Measurements from ENCODE around the gene GAREM1. TPM values are rescaled to one million over a fixed set of nuclear protein-coding genes. Genes with fewer than 3 reads are reported as not detected.
"Not testable (repeated sequence)": the region's sequence is repeated elsewhere in the genome, so short reads cannot be mapped to it uniquely, and the experiment has no call there.

Gene GAREM1
- total RNA-seq, 5 donors from 2014 or later (not counting 1 experiment from before 2014, with no cell fraction given), result 0.26 to 0.41 (median 0.33) TPM

GRCh38 chr18:32483002-32483401, 12.3 kb upstream of the GAREM1 start:
- Mint-ChIP-seq H3K4me1 (no peaks in the 10 kb centered on the region), H3K9me3 (no peaks in the 10 kb centered on the region), H3K4me3 (no peak overlapping the region), H3K27ac (no peak overlapping the region), H3K36me3 (no peaks in the 10 kb centered on the region), H3K27me3 (peaks cover 25 to 39% of the 10 kb centered on the region in 2 donors)
- Histone ChIP-seq H3K36me3 (ENCODE audit: control insufficient read depth in 2 of 2, extremely low read depth in 1 of 2, insufficient read depth in 1 of 2, low read length in 1 of 2) (no peaks in the 10 kb centered on the region), H3K27me3 (replicated peaks in 1 of 2; ENCODE audit: control insufficient read depth in 2 of 2, extremely low read depth in 1 of 2, insufficient read depth in 2 of 2, low read length in 1 of 2) (peaks cover 0 to 5% of the 10 kb centered on the region in 2 experiments), H3K4me3 (ENCODE audit: control insufficient read depth in 1 of 2, extremely low read depth in 1 of 2, low read length in 1 of 2) (no peak overlapping the region), H3K9me3 (no peaks in the 10 kb centered on the region), H3K4me1 (ENCODE audit: control insufficient read depth in 1 of 2, extremely low read depth in 1 of 2, insufficient read depth in 2 of 2, low read length in 2 of 2) (no peaks in the 10 kb centered on the region), H3K27ac (ENCODE audit: low read length) (no peak overlapping the region)
- no peak for ATAC-seq (replicated peaks in 1 of 4)
- POLR2A ChIA-PET, result no interaction called here
- no CpG with 5 or more reads among the region's 3 CpGs for WGBS (ENCODE audit: insufficient coverage)
- CTCF ChIA-PET, result no interaction called here
- DNase-seq, result no peak

GRCh38 chr18:32482117-32482516, 11.4 kb upstream of the GAREM1 start:
- Histone ChIP-seq H3K36me3 (ENCODE audit: control insufficient read depth in 2 of 2, extremely low read depth in 1 of 2, insufficient read depth in 1 of 2, low read length in 1 of 2) (no peaks in the 10 kb centered on the region), H3K27me3 (replicated peaks in 1 of 2; ENCODE audit: control insufficient read depth in 2 of 2, extremely low read depth in 1 of 2, insufficient read depth in 2 of 2, low read length in 1 of 2) (peaks cover 0 to 5% of the 10 kb centered on the region in 2 experiments), H3K27ac (ENCODE audit: low read length) (no peak overlapping the region), H3K4me1 (ENCODE audit: control insufficient read depth in 1 of 2, extremely low read depth in 1 of 2, insufficient read depth in 2 of 2, low read length in 2 of 2) (no peaks in the 10 kb centered on the region), H3K4me3 (ENCODE audit: control insufficient read depth in 1 of 2, extremely low read depth in 1 of 2, low read length in 1 of 2) (no peak overlapping the region), H3K9me3 (no peaks in the 10 kb centered on the region)
- CTCF ChIA-PET, result interaction anchor here in 1 of 2 donors (0.7 kb wide), 1 partner anchor 20 kb away, joined by 3 read pairs; no protein-coding TSS in a partner anchor
- Mint-ChIP-seq H3K4me1 (no peaks in the 10 kb centered on the region), H3K27ac (no peak overlapping the region), H3K4me3 (no peak overlapping the region), H3K36me3 (no peaks in the 10 kb centered on the region), H3K9me3 (no peaks in the 10 kb centered on the region), H3K27me3 (peaks cover 17 to 39% of the 10 kb centered on the region in 2 donors)
- no CpG with 5 or more reads among the region's 2 CpGs for WGBS (ENCODE audit: insufficient coverage)
- no peak for ATAC-seq (replicated peaks in 1 of 4)
- no peak for DNase-seq
- POLR2A ChIA-PET, result no interaction called here

- POLR2A ChIA-PET, result no interaction called here
- Histone ChIP-seq H3K9me3 (no peaks in the 10 kb centered on the region), H3K4me1 (ENCODE audit: control insufficient read depth in 1 of 2, extremely low read depth in 1 of 2, insufficient read depth in 2 of 2, low read length in 2 of 2) (no peaks in the 10 kb centered on the region), H3K27ac (ENCODE audit: low read length) (no peak overlapping the region), H3K27me3 (replicated peaks in 1 of 2; ENCODE audit: control insufficient read depth in 2 of 2, extremely low read depth in 1 of 2, insufficient read depth in 2 of 2, low read length in 1 of 2) (peaks cover 2 to 3% of the 10 kb centered on the region in 2 experiments), H3K36me3 (ENCODE audit: control insufficient read depth in 2 of 2, extremely low read depth in 1 of 2, insufficient read depth in 1 of 2, low read length in 1 of 2) (no peaks in the 10 kb centered on the region), H3K4me3 (ENCODE audit: control insufficient read depth in 1 of 2, extremely low read depth in 1 of 2, low read length in 1 of 2) (no peak overlapping the region)
- no peaks in the 10 kb centered on the region for H3K9me3 Mint-ChIP-seq
- DNase-seq, result no peak
- peaks cover 14 to 25% of the 10 kb centered on the region in 2 donors for H3K27me3 Mint-ChIP-seq
- H3K4me1 Mint-ChIP-seq, result no peaks in the 10 kb centered on the region
- no peaks in the 10 kb centered on the region for H3K36me3 Mint-ChIP-seq
- WGBS (ENCODE audit: insufficient coverage), result no CpG with 5 or more reads among the region's 1 CpG
- CTCF ChIA-PET, result interaction anchor here in 1 of 2 donors (1.0 kb wide), 1 partner anchor 90 kb away, joined by 3 read pairs; no protein-coding TSS in a partner anchor
- ATAC-seq (replicated peaks in 1 of 4), result no peak
- no peak overlapping the region for H3K27ac Mint-ChIP-seq
- H3K4me3 Mint-ChIP-seq, result no peak overlapping the region
Measured at GRCh38 chr18:32480581-32480980, 9.9 kb upstream of the GAREM1 start.

GRCh38 chr18:32478807-32479206, 8.1 kb upstream of the GAREM1 start:
- CTCF ChIA-PET, result no interaction called here
- peaks cover 2 to 8% of the 10 kb centered on the region in 2 experiments for H3K27me3 ChIP-seq (replicated peaks in 1 of 2; ENCODE audit: control insufficient read depth in 2 of 2, extremely low read depth in 1 of 2, insufficient read depth in 2 of 2, low read length in 1 of 2)
- H3K36me3 ChIP-seq (ENCODE audit: control insufficient read depth in 2 of 2, extremely low read depth in 1 of 2, insufficient read depth in 1 of 2, low read length in 1 of 2), result no peaks in the 10 kb centered on the region
- ATAC-seq (replicated peaks in 1 of 4), result no peak
- H3K4me3 Mint-ChIP-seq, result no peak overlapping the region
- H3K27ac Mint-ChIP-seq, result no peak overlapping the region
- no peak overlapping the region for H3K4me3 ChIP-seq (ENCODE audit: control insufficient read depth in 1 of 2, extremely low read depth in 1 of 2, low read length in 1 of 2)
- H3K27me3 Mint-ChIP-seq, result peaks cover 8 to 18% of the 10 kb centered on the region in 2 donors
- no peak overlapping the region for H3K27ac ChIP-seq (ENCODE audit: low read length)
- no peaks in the 10 kb centered on the region for H3K4me1 Mint-ChIP-seq
- H3K9me3 ChIP-seq, result no peaks in the 10 kb centered on the region
- H3K9me3 Mint-ChIP-seq, result no peaks in the 10 kb centered on the region
- no peaks in the 10 kb centered on the region for H3K36me3 Mint-ChIP-seq
- H3K4me1 ChIP-seq (ENCODE audit: control insufficient read depth in 1 of 2, extremely low read depth in 1 of 2, insufficient read depth in 2 of 2, low read length in 2 of 2), result no peaks in the 10 kb centered on the region
- WGBS (ENCODE audit: insufficient coverage), result no CpG with 5 or more reads among the region's 1 CpG
- DNase-seq, result no peak
- POLR2A ChIA-PET, result no interaction called here

GRCh38 chr18:32478317-32478716, 7.6 kb upstream of the GAREM1 start:
- CTCF ChIA-PET, result no interaction called here

GRCh38 chr18:32476106-32476505, 5.4 kb upstream of the GAREM1 start:
- Mint-ChIP-seq H3K27me3 (peaks cover 8 to 11% of the 10 kb centered on the region in 2 donors), H3K36me3 (no peaks in the 10 kb centered on the region), H3K9me3 (no peaks in the 10 kb centered on the region), H3K27ac (no peak overlapping the region), H3K4me1 (peaks cover 0 to 14% (median 10%) of the 10 kb centered on the region in 3 donors), H3K4me3 (no peak overlapping the region)
- Histone ChIP-seq H3K27ac (ENCODE audit: low read length) (no peak overlapping the region), H3K36me3 (ENCODE audit: control insufficient read depth in 2 of 2, extremely low read depth in 1 of 2, insufficient read depth in 1 of 2, low read length in 1 of 2) (no peaks in the 10 kb centered on the region), H3K27me3 (replicated peaks in 1 of 2; ENCODE audit: control insufficient read depth in 2 of 2, extremely low read depth in 1 of 2, insufficient read depth in 2 of 2, low read length in 1 of 2) (peaks cover 4 to 8% of the 10 kb centered on the region in 2 experiments), H3K4me3 (ENCODE audit: control insufficient read depth in 1 of 2, extremely low read depth in 1 of 2, low read length in 1 of 2) (no peak overlapping the region), H3K9me3 (no peaks in the 10 kb centered on the region), H3K4me1 (ENCODE audit: control insufficient read depth in 1 of 2, extremely low read depth in 1 of 2, insufficient read depth in 2 of 2, low read length in 2 of 2) (peaks cover 0 to 5% of the 10 kb centered on the region in 2 experiments)
- no CpG with 5 or more reads among the region's 2 CpGs for WGBS (ENCODE audit: insufficient coverage)
- DNase-seq (no peak), ATAC-seq (replicated peaks in 1 of 4) (no peak)
- CTCF ChIA-PET, result no interaction called here
- POLR2A ChIA-PET, result no interaction called here

More at GRCh38 chr18:32478317-32478716, 7.6 kb upstream of the GAREM1 start:
- no CpG with 5 or more reads among the region's 1 CpG for whole genome bisulfite sequencing (ENCODE audit: insufficient coverage)
- Histone ChIP-seq H3K9me3 (no peaks in the 10 kb centered on the region), H3K36me3 (ENCODE audit: control insufficient read depth in 2 of 2, extremely low read depth in 1 of 2, insufficient read depth in 1 of 2, low read length in 1 of 2) (no peaks in the 10 kb centered on the region), H3K4me3 (ENCODE audit: control insufficient read depth in 1 of 2, extremely low read depth in 1 of 2, low read length in 1 of 2) (no peak overlapping the region), H3K27me3 (replicated peaks in 1 of 2; ENCODE audit: control insufficient read depth in 2 of 2, extremely low read depth in 1 of 2, insufficient read depth in 2 of 2, low read length in 1 of 2) (peaks cover 2 to 8% of the 10 kb centered on the region in 2 experiments), H3K4me1 (ENCODE audit: control insufficient read depth in 1 of 2, extremely low read depth in 1 of 2, insufficient read depth in 2 of 2, low read length in 2 of 2) (no peaks in the 10 kb centered on the region), H3K27ac (ENCODE audit: low read length) (no peak overlapping the region)
- peaks cover 6 to 15% of the 10 kb centered on the region in 2 donors for H3K27me3 Mint-ChIP-seq
- POLR2A ChIA-PET, result no interaction called here
- H3K9me3 Mint-ChIP-seq, result no peaks in the 10 kb centered on the region
- no peaks in the 10 kb centered on the region for H3K4me1 Mint-ChIP-seq
- H3K36me3 Mint-ChIP-seq, result no peaks in the 10 kb centered on the region
- no peak for DNase-seq
- no peak overlapping the region for H3K4me3 Mint-ChIP-seq
- no peak overlapping the region for H3K27ac Mint-ChIP-seq
- ATAC-seq (replicated peaks in 1 of 4), result no peak

GRCh38 chr18:32475069-32475468, 4.4 kb upstream of the GAREM1 start:
- H3K4me1 ChIP-seq (ENCODE audit: control insufficient read depth in 1 of 2, extremely low read depth in 1 of 2, insufficient read depth in 2 of 2, low read length in 2 of 2); H3K27ac Mint-ChIP-seq; H3K9me3 Mint-ChIP-seq; DNase-seq; H3K36me3 Mint-ChIP-seq; H3K9me3 ChIP-seq; POLR2A ChIA-PET; H3K27ac ChIP-seq (ENCODE audit: low read length); H3K4me3 ChIP-seq (ENCODE audit: control insufficient read depth in 1 of 2, extremely low read depth in 1 of 2, low read length in 1 of 2); ATAC-seq (replicated peaks in 1 of 4); H3K27me3 ChIP-seq (replicated peaks in 1 of 2; ENCODE audit: control insufficient read depth in 2 of 2, extremely low read depth in 1 of 2, insufficient read depth in 2 of 2, low read length in 1 of 2); H3K36me3 ChIP-seq (ENCODE audit: control insufficient read depth in 2 of 2, extremely low read depth in 1 of 2, insufficient read depth in 1 of 2, low read length in 1 of 2); H3K4me3 Mint-ChIP-seq: not testable (repeated sequence)
- 91% methylated on average over 12 of the region's 12 CpGs for WGBS (ENCODE audit: insufficient coverage)
- peaks cover 7 to 10% of the 10 kb centered on the region in 2 donors for H3K27me3 Mint-ChIP-seq
- CTCF ChIA-PET, result interaction anchor here in 1 of 2 donors (0.6 kb wide), 1 partner anchor 82 kb away, joined by 7 read pairs; no protein-coding TSS in a partner anchor
- peaks cover 0 to 15% (median 13%) of the 10 kb centered on the region in 3 donors for H3K4me1 Mint-ChIP-seq

Data from T-cell (primary cell).